OCI-LY3 (cell line): Measurements from ENCODE around the gene SCYL3.

ENCODE experiments used
- H2AFZ ChIP-seq: fragments of 200-600, 300-600 bp; shearing (Covaris generic); 2 replicates; pipeline ENCODE4 v1.6.0; 2014; ENCODE audit warnings: antibody characterized with exemption, low read depth, low read length
- H3K27ac ChIP-seq: fragments of 200-600, 300-600 bp; sonication (generic); 2 replicates; pipeline ENCODE4 v1.5.1; 2014; ENCODE audit warnings: mild to moderate bottlenecking, low read length, moderate library complexity, mixed read lengths
- H3K27me3 ChIP-seq: fragments of 200-600, 300-600 bp; sonication (generic); 2 replicates; pipeline ENCODE4 v1.6.1; 2014; ENCODE audit warnings: low read depth, low read length, mixed read lengths
- H3K36me3 ChIP-seq: fragments of 200-600, 300-600 bp; sonication (generic); replicated peaks from 2 replicates; pipeline ENCODE3; 2014; ENCODE audit warnings: low read depth, low read length, mixed read lengths
- H3K4me1 ChIP-seq: fragments of 300-600, 200-600 bp; sonication (generic); 2 replicates; pipeline ENCODE4 v1.6.1; 2014; ENCODE audit warnings: low read length, mixed read lengths
- H3K4me2 ChIP-seq: fragments of 200-600, 300-600 bp; sonication (generic); 2 replicates; pipeline ENCODE4 v1.6.1; 2014; ENCODE audit warnings: low read length, mixed read lengths
- H3K4me3 ChIP-seq: fragments of 300-600, 200-600 bp; sonication (generic); 2 replicates; pipeline ENCODE4 v1.5.1; 2014; ENCODE audit warnings: antibody characterized with exemption, mild to moderate bottlenecking, low read length, moderate library complexity
- H3K79me2 ChIP-seq: fragments of 300-600, 200-600 bp; shearing (Covaris generic); 2 replicates; pipeline ENCODE4 v1.6.1; 2014; ENCODE audit warnings: mild to moderate bottlenecking, low read length, mixed read lengths
- H3K9ac ChIP-seq: fragments of 300-600, 200-600 bp; shearing (Covaris generic); 2 replicates; pipeline ENCODE4 v1.6.0; 2014; ENCODE audit warnings: mild to moderate bottlenecking, low read length, moderate library complexity
- H3K9me3 ChIP-seq: fragments of 200-600, 300-600 bp; shearing (Covaris generic); 2 replicates; pipeline ENCODE4 v1.6.1; 2014; ENCODE audit warnings: low read length, mixed read lengths; ENCODE audit not compliant: insufficient read depth
- H4K20me1 ChIP-seq: fragments of 200-600, 300-600 bp; sonication (generic); 2 replicates; pipeline ENCODE4 v1.6.1; 2016; ENCODE audit warnings: low read length, mixed read lengths; ENCODE audit not compliant: insufficient read depth
- CTCF ChIP-seq: fragments of 200-600, 300-600 bp; sonication (generic); IDR thresholded peaks from 2 replicates; pipeline ENCODE4 v1.5.1; 2014; ENCODE audit warnings: antibody characterized with exemption, low read length, low read depth
- EZH2phosphoT487 ChIP-seq: fragments of 200-600 bp; shearing (Covaris generic); IDR thresholded peaks from 2 replicates; pipeline ENCODE4 v1.6.1; 2018; ENCODE audit warnings: antibody characterized with exemption, mixed run types, low read depth

The SCYL3 gene

GRCh38 chr1:169853341-169853740 is 40.4 kb downstream of the SCYL3 start:
- no peaks in the 10 kb centered on the region for H3K27me3 ChIP-seq
- no peak overlapping the region for H3K27ac ChIP-seq
- 0 out of 2 replicates have a peak, but pooled peaks cover 3% of the 10 kb centered on the region for H3K79me2 ChIP-seq
- peaks cover 9% of the 10 kb centered on the region; the same call in 1 of the 2 replicates for H4K20me1 ChIP-seq
- no peak overlapping the region for H3K4me3 ChIP-seq
- no peak overlapping the region for H3K4me2 ChIP-seq
- no peaks in the 10 kb centered on the region for H3K9me3 ChIP-seq
- no peak overlapping the region for H3K9ac ChIP-seq
- H3K4me1 ChIP-seq, result peaks cover 20% of the 10 kb centered on the region
- peaks cover 83% of the 10 kb centered on the region for H3K36me3 ChIP-seq
- TF ChIP-seq EZH2phosphoT487, result no peak
- TF ChIP-seq CTCF, result no peak
- no peak overlapping the region for H2AFZ ChIP-seq

- no peak overlapping the region for H3K27ac ChIP-seq
- H3K4me1 ChIP-seq, result peaks cover 7% of the 10 kb centered on the region
- peaks cover 4% of the 10 kb centered on the region; the same call in 1 of the 2 replicates for H4K20me1 ChIP-seq
- H3K27me3 ChIP-seq, result no peaks in the 10 kb centered on the region
- no peak for TF ChIP-seq CTCF
- TF ChIP-seq EZH2phosphoT487, result no peak
- H3K79me2 ChIP-seq, result 0 out of 2 replicates have a peak, but pooled peaks cover 3% of the 10 kb centered on the region
- H3K4me3 ChIP-seq, result no peak overlapping the region
- H3K36me3 ChIP-seq, result peaks cover 83% of the 10 kb centered on the region
- no peaks in the 10 kb centered on the region for H3K9me3 ChIP-seq
- H2AFZ ChIP-seq, result no peak overlapping the region
- no peak overlapping the region for H3K9ac ChIP-seq
- no peak overlapping the region for H3K4me2 ChIP-seq
These were observed 44.2 kb downstream of the SCYL3 start for GRCh38 chr1:169849346-169850022.

GRCh38 chr1:169848456-169848855 is 45.2 kb downstream of the SCYL3 start:
- no peaks in the 10 kb centered on the region for H3K27me3 ChIP-seq
- 0 out of 2 replicates have a peak, but pooled peaks cover 3% of the 10 kb centered on the region for H3K79me2 ChIP-seq
- no peaks in the 10 kb centered on the region for H3K9me3 ChIP-seq
- no peak overlapping the region for H2AFZ ChIP-seq
- no peak overlapping the region for H3K4me2 ChIP-seq
- no peak overlapping the region for H3K9ac ChIP-seq
- peaks cover 83% of the 10 kb centered on the region for H3K36me3 ChIP-seq
- H3K4me1 ChIP-seq, result peaks cover 3% of the 10 kb centered on the region; the same call in 1 of the 2 replicates
- no peaks in the 10 kb centered on the region for H4K20me1 ChIP-seq
- TF ChIP-seq EZH2phosphoT487 (no peak), CTCF (no peak)
- no peak overlapping the region for H3K4me3 ChIP-seq
- no peak overlapping the region for H3K27ac ChIP-seq

GRCh38 chr1:169844941-169845608 is 48.6 kb downstream of the SCYL3 start:
- H3K4me2 ChIP-seq, result no peak overlapping the region
- H3K4me1 ChIP-seq, result no peaks in the 10 kb centered on the region
- peaks cover 82% of the 10 kb centered on the region for H3K36me3 ChIP-seq
- no peak overlapping the region for H3K9ac ChIP-seq
- peaks cover 8% of the 10 kb centered on the region; the same call in 1 of the 2 replicates for H4K20me1 ChIP-seq
- TF ChIP-seq EZH2phosphoT487 (no peak), CTCF (no peak)
- H3K79me2 ChIP-seq, result peaks cover 17% of the 10 kb centered on the region
- H2AFZ ChIP-seq, result no peak overlapping the region
- no peak overlapping the region for H3K27ac ChIP-seq
- no peaks in the 10 kb centered on the region for H3K9me3 ChIP-seq
- no peaks in the 10 kb centered on the region for H3K27me3 ChIP-seq
- no peak overlapping the region for H3K4me3 ChIP-seq
